ENCODE data around the gene AGAP1.
"Not testable (repeated sequence)": the region's sequence is repeated elsewhere in the genome, so short reads cannot be mapped to it uniquely, and the experiment has no call there.

Gene AGAP1

DNA sequence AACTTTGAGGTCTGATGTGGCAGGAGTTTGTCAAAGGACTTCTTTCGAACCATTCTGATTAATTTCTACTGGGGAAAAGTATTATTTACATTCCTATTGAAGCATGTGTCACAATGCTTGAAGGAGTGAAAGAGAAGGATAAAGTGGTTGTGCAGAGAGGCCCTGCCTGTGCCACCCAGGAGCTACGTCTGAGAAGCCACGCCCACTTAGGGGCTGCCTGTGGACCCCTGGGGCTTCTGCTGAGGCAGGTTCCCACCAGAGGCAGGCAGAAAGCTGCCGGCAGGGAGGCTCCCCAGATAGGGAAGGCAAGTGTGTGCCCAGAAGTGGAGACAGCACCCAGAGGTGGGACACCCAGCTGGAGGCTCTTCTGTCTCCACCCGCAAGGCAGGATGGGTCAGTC is 627.0 kb downstream of the AGAP1 start:
- DNase-seq = no peak

DNA sequence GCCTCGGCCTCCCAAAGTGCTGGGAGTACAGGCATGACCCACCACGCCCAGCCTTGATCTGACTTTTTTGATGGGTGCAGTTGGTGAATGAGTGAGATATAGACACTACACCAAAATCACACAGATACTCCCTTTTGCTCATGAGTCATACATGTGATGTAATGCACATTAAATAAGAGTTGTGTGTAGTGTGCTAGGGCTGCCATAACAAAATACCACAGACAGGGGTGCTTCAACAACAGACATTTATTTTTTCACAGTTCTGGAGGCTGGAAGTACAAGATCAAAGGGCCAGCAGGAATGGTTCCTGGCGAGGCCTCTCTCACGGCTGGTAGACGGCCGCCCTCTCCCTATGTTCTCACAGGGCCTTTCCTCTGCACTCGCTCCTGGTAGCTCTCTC is 627.7 kb downstream of the AGAP1 start:
- no peak for DNase-seq

DNA sequence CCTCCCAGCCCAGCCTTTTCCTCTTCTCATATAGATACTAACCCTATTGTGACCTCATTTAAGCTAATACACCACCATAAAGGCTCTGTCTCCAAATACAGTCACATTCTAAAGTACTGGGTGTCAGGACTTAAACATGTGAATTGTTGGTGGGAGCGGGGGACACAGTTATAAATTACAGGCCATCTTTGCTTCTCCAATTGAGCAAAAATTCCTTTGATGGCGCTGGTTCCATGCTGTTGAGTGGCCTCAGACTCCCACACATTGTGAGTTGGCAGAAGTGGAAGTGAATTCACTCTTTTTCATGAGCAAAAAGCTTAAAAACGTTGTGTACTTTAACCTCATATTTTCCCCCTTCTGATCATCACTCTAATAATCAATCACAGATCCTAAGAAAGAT is 628.4 kb downstream of the AGAP1 start:
- no peak for DNase-seq

DNA sequence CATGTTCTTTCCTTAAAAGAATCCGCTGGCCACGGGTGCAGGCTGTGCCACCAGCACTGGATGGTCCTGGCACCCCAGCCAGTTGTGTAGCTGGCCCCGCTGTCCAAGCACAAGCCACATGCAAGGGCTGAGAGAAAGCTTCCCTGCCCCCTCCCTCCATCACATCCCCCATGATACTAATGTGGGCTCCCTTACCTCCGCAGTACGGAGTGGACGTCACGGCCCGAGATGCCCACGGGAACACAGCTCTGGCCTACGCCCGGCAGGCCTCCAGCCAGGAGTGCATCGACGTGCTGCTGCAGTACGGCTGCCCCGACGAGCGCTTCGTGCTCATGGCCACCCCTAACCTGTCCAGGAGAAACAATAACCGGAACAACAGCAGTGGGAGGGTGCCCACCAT is 629.9 kb downstream of the AGAP1 start:
- DNase-seq = no peak

DNA sequence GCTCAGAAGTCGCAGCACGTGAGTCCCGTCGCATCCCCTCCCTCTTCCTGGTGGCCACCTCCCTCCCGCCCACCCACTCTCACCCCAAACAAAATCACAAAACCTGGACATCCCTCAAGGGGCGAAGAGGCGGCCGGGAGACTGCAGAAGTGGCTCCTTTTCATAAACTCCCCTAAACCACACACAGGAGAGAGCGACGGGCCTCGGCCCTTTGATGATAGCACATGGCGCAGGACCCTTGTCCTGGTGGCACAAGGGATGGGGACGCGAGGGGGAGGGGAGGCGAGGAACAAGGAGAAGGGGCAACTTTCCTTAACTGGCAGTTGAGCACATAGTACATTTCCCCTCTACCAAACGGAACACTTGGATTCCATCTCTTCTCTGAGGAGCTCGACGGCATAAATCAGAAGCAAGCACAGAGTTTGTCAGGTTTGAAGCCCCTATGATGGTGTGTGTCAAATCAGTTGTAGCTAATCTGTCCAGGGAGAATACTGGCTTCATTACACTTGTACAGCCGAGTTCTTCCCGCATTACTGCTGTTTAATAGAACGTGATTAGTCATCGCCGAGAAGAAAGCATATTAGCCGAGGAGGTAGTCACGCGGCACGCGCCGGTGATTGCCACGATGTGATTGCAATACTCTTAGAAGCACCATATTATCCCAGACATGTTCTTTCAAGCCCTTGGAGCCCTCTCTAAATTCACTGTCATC is 630.5 kb downstream of the AGAP1 start:
- no peak for DNase-seq

DNA sequence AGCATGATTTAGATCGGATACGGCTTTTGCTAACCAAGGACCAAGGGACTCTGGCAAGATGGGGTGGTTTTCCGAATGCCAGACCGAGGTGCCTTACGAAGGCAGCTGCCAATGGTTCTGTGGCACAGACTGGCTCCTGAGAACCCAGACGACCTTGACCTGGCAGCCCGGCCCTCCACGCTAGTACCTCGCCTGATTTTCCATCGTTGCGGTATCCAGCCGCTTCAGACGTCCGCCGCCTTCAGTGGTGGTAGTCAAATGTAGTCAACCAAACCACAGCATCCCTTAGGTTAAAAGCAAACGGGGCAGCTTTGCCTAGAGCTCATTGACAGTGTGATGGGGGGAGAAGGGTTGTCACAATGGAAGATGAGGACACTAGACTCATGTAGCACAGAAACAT is 631.7 kb downstream of the AGAP1 start:
- no peak for DNase-seq

DNA sequence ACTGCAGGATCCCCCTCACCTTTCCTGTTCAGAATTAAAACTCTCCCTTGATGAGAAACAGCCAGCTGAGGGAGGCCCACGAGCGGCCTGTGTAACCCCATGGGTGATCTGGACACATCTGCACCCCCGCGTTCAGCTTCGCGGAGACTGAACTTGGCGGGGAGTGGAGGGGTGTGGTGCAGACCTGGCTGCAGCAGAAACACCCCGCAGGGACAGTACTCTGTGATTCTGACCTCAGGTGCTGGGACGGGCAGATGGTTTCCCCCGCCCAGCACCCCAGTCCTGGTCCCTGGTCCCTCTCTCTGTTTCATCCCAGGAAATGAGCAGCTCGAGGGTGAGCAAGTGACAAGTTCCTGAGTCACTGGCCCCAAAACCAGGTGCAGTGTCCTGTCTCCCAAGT is 633.2 kb downstream of the AGAP1 start:
- DNase-seq = no peak

DNA sequence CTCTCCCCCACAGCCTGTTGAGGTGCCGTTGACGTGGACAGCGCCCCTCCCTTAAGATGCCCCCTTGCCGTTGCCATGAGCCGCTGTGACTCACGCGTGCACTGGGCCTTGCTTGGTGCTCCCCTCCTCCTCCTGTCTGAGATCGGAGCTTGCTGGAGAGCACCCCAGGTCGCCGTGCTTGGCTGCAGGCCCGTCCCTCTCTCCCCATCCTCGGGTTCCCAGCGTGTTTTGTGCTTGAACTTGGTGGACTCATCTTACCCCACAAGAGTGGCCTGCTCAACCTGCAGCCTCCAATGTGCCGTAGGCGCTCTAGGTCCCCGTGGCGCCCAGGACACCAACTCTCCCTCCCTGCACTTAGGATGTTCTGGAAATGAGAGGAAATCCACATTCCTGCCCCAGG is 634.5 kb downstream of the AGAP1 start:
- no peak for DNase-seq

DNA sequence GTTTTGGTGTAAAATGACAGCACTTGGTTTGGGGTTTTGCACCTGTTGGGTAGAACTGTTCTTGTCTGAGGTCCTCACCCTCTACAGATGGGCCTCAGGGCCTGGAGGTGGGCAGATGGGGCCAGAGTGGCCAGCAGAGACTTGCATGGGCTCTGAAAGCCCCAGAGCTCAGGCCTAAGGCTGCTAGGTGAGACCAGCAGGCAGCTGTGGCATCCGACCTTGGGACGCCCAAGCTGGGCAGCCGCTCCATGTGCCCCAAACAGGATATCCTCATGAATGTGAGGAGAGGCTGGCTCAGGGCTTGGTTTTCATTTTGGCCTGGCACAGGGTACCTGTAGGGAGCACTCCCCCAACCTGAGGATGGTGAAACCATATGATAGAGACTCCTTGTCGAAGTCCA is 636.1 kb downstream of the AGAP1 start:
- no peak for DNase-seq

DNA sequence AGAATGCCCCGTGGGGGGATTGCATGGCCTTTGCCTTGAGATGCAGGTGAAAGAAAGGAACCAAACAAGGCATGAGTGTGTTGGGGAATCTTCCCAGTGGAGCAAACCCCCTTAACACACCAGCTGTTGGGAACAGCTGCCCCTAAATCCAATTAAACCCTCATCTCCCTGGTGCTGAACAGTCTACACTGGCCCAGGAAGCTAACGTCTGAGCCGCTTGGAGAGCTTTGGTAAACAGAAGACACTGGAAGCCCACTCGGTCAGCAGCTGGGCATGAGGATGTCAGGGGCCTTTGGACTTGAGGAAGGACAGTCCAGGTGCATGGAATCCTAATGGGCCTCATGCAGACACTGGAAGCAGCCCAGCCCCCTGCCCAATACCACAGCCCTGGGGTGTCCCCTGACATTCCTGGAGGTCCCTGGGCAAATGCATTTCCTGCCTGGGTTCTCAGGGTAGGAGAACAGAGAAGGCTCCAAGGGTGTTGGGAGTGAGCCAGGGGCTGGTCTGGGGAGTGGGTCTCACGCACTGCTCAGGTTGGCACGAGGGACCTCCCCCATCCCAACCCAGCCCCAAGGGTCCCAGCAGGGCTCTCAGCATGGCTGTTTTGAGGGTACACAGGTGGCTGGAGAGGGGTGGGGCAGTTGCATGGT is 636.6 kb downstream of the AGAP1 start:
- DNase-seq = no peak

DNA sequence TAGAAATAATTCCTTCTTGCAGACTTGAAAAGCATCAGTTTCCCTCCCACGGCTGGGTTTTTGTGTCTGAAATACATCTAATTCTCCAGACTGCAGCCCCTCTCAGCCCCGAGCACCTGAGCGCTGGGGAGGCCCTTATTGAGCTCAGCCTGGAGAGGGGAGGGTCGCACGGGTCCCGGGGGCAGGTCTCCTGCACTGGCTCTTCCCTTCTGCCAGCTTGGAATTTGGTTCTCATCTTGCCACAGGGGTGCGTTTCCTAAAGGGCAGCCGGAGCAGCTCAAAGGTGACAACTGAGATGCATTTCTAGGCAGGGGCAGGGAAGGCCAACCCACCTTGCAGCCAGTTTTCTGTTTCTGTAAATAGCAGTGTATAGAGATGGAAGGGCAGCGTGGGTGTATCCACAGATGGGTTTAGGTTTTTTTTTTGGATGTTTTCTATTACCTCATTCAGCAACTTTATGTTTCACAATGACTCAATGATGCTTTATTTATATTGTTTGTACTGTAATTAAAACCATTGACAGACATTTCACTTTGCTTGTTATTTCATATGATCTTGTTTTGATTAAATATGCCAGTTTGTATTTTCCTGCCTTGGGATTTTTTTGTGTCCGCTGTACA is 637.3 kb downstream of the AGAP1 start:
- no peak for DNase-seq

DNA sequence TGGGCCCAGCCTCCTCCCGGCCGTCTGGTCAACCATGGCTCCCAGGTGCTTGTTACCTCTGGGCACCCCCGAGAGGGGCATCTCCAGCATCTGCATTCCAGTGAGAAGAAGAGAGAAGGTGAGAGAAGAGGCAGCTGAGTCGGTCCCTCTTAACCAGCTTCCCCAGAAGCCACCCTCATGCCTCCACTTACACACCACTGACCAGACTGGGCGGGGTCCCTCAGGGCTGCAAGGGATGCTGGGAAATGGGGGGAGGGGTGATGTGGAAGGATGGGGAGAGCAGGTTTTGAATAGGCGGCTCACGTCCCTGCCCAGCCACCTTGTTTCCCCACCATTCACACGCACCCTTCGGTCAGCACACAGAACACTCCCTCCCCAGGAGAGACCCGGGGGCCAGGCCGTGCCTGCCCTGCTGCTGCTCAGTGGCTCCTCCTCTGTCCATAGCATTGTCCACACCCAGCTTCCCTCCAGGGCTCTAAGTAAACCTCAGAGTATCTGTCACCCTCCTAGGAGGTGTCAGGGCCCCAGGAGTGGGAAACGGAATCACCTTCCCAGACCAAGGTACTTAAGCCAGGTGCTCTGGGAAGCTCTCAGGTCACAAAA is 639.7 kb downstream of the AGAP1 start:
- no peak for DNase-seq

DNA sequence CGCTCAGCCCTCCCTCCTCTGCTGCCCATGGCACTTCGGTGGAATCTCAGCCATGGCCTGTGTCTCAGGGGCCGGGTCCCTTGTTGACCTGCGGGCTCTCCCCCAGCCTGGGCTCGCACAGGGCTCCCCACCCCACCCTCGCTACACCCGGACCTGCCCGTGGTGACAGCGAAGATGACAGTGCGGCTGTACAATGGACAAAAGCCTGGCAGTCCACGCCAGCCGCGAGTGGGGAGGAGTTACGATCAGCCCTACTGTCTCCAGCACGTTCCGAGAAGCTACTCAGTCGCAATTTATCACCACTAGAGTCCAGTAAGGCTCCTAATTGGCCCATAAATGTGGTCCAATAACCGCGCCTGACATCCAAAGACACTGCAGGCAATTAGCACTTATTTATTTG is 642.7 kb downstream of the AGAP1 start:
- no peak for DNase-seq

DNA sequence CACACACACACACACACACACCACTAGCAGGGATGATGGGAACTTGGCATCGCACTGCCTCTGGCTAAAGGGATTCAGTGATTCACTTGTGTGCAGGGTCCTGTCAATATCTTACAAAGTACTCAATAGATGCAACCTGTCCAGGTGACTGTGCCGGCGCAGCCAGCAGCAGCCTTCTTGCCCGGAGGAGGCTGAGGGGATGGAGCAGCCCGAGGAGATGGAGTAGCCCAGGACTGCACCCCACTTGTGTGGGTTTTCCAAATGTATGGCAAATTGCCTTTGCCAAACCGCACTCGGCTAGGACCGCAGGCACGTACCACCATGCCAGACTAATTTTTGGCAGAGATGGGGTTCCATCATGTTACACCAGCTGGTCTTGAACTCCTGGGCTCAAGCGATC is 643.2 kb downstream of the AGAP1 start:
- DNase-seq = no peak

DNA sequence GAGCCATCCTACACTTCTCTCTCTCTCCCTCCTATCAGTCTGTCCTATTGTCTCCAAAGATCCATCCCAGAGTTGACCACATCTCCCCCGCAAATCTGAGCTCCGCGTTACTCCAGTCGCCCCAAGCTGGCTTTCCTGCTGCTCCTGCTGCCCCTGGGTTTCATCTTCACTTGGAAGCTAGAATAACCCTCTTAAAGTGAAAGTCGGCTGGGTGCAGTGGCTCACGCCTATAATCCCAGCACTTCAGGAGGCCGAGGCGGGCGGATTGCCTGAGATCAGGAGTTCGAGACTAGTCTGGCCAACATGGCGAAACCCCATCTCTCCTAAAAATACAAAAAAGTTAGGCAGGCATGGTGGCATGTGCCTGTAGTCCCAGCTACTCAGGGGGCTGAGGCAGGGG is 647.8 kb downstream of the AGAP1 start:
- not testable (repeated sequence) for DNase-seq

DNA sequence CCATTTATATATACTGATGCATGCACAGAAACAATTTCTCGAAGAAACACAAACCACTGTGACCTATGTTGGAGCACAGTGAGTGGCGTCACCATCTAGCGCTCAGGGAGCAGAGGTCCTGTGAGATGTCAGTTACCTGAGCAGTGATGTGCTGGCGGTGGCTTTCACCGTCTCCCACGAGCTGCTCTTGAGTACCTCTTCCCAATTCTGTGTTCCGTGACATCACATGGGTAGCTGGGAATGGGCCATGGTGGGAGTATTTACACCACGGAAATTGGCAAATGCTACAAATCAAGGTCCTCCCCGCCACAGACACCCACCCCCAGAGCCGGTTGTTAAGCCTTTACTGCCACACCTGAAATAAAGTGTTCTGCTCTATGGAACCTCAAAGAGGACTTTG is 650.0 kb downstream of the AGAP1 start:
- DNase-seq = no peak

DNA sequence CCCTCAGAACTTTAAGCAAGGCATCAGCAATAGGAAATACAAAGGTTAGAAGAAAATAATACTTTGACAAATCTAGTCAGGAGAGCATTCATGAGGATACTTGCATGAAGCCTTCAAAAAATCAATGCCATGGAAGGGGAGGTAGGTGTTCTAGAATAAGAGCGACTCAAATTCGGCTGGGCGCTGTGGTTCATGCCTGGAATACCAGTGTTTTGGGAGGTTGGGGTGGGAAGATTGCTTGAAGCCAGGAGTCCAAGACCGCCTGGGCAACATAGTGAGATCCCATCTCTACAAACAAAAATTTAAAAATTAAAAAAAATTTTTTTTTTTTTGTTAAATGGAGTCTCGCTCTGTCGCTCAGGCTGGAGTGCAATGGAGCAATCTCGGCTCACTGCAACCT is 652.6 kb downstream of the AGAP1 start:
- no peak for DNase-seq

DNA sequence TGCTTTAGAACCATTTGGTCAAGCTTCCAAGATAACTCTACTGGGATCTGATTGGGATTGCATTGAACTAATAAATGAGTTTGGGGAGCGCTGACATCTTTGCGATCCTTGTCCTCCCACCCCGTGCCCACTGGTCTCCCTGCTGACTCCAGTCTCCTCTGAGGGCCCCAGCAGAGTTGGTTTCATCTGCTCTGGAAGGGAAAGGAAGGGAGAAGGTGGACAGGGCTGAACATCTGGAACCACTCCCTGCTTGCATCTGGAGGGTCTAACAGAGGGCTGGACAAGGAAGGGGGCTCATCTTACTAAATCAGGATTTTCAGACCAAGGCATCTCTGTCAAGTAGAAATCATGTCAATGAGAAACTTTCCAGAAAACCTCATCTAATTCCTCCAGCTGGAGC is 661.6 kb downstream of the AGAP1 start:
- no peak for DNase-seq

DNA sequence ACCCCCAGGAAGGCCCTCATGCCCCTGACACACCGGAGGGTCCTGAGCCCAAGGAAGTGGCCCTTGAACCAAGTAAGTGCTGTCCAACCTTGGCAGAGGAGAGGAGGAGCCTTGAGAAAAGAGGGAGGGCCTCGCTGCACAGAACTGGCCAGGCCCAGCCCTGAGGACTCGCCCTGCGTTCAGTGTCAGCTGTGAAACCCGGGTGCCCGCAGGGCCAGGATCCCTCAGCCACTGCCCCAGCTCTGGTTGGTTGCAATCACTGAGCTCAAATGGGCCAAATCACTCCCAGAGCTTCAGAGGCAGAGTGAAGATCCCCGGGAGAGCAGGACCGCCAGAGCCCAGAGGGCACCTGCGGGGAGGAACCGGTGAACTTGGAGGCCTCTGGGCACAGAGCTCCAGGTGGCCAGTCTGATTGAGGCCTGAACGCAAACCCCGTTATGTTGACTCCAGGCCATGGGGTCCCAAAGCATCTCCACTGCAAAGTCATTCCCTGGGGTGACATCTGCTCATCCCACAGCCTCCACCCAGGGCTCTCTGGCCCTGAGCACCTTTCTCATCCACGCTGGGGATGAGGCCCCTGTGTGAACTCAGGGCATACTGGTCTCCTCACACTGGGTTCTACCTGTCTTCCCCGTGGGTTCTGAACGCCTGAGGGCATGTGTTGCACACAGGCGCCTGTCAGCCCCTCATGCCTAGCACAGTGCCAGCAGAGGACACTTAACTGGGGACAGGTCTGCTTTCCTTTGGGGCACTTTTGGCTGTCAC is 662.4 kb downstream of the AGAP1 start:
- DNase-seq = no peak

DNA sequence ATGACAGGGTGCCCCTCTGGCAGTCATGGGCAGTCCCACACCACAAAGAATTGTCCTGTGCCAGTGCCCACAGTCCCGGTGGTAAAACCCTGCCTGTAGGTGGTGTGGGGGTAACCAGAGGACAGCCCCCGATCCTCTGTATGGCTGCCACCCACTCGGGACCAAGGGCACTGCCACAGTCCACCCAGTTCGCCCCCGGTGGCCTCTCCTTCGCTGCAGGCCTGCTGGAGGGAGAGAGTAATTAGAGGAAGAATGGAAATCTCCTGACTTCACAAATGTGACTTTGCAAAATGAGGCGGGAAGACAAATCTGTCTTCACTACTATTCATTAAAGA is 663.0 kb downstream of the AGAP1 start:
- DNase-seq = no peak

DNA sequence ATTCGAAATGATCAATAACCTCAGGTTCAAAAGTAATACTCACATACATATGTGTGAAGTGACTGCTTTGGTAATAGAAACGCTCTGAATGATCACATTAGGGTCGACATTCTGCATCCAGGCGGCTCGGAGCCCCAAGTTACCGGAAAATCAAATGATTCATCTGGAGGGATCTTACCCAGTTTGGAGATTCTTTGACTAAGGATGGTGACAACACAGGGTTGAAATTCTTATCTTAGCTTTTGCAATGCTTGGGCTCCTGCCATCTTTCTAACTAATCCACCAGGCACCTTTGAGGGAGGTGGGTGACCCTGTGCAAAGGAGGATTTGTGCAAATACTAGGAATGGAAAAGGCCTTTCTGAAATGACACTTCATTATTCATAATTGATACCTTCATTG is 663.5 kb downstream of the AGAP1 start:
- DNase-seq = no peak

DNA sequence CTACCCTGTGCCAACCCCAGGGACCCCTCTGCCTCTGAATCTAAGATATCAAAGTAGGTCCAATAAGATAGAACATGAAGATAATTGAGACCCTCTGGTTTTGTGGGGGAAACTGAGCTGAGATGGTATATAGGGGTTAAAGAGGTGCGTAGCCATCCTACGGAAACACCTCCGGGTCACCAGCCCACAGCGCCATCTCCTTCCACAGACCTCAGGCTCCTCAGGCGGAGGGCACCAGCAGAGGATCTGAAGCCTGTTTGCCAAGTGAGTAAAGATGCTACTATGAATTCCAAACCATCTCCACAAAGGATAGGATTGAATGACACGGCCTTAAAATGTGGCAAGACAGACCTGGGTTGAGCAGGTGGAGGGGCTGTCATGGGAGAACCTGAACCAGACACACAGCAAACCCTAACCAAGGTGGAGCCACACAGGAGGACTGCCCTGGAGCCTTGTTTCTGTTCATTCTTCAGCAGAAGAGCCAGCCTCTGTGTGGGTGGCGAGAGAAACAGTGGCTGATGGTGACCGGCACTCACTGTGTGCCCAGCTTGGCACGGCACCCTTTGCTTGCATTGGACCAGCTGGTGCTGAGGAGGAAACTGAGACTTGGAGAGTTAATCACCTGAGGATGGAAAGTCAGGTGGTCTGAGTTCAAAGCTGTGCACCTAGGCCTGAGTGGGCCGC is 664.1 kb downstream of the AGAP1 start:
- no peak for DNase-seq
